Measurements from ENCODE around the gene CRAMP1. TPM values are rescaled to one million over a fixed set of nuclear protein-coding genes. Genes with fewer than 3 reads are reported as not detected.

Gene CRAMP1
- total and polyA plus RNA-seq, 12 donors = 3.2 to 13.8 (median 10.5) TPM

- H3K9me3 ChIP-seq = no peaks in the 10 kb centered on the region
- TF ChIP-seq CTCF (IDR thresholded peaks at IDR 0.05) = no peak
- H3K4me1 ChIP-seq = no peaks in the 10 kb centered on the region
- intact Hi-C loops (cut with DNase I) = no loop called here
- WGBS, 2 donors = 94 to 97% methylated on average over 12 of the region's 12 CpGs
- no peak overlapping the region for H3K4me3 ChIP-seq
- ATAC-seq (peak in 1 of 8 donors; percentile 15), DNase-seq (no peak)
- H3K27ac ChIP-seq = no peak overlapping the region
- H3K27me3 ChIP-seq = no peaks in the 10 kb centered on the region
- peaks cover 0 to 94% (median 40%) of the 10 kb centered on the region in 9 donors for H3K36me3 ChIP-seq
These were observed 39.2 kb downstream of the CRAMP1 start for GRCh38 chr16:1651094-1651973.

- WGBS, 2 donors = 94 to 100% methylated on average over 1 of the region's 1 CpG
- Histone ChIP-seq H3K4me1 (peaks cover 0 to 5% (median 0%) of the 10 kb centered on the region in 9 donors), H3K27ac (no peak overlapping the region), H3K36me3 (peaks cover 0 to 94% (median 45%) of the 10 kb centered on the region in 9 donors), H3K4me3 (no peak overlapping the region), H3K27me3 (no peaks in the 10 kb centered on the region), H3K9me3 (no peaks in the 10 kb centered on the region)
- TF ChIP-seq CTCF (IDR thresholded peaks at IDR 0.05) = no peak
- ATAC-seq (peak in 2 of 8 donors; percentile 3 to 7), DNase-seq (no peak)
- intact Hi-C loops (cut with DNase I) = no loop called here
These were observed 39.8 kb downstream of the CRAMP1 start for GRCh38 chr16:1651974-1652312.

- DNase-seq (no peak), ATAC-seq (no peak)
- Histone ChIP-seq H3K27ac (no peak overlapping the region), H3K9me3 (no peaks in the 10 kb centered on the region), H3K4me1 (peaks cover 0 to 15% (median 6%) of the 10 kb centered on the region in 9 donors), H3K36me3 (peaks cover 0 to 94% (median 41%) of the 10 kb centered on the region in 9 donors), H3K27me3 (no peaks in the 10 kb centered on the region), H3K4me3 (no peak overlapping the region)
- intact Hi-C loops (cut with DNase I) = no loop called here
- no peak for TF ChIP-seq CTCF (IDR thresholded peaks at IDR 0.05)
- WGBS, 2 donors = 95% methylated on average over 15 of the region's 15 CpGs
These were observed 40.9 kb downstream of the CRAMP1 start for GRCh38 chr16:1653023-1653422.

- no peak for TF ChIP-seq CTCF (IDR thresholded peaks at IDR 0.05)
- intact Hi-C loops (cut with DNase I) = no loop called here
- Histone ChIP-seq H3K27ac (no peak overlapping the region), H3K27me3 (no peaks in the 10 kb centered on the region), H3K36me3 (peaks cover 0 to 98% (median 39%) of the 10 kb centered on the region in 9 donors), H3K4me1 (peaks cover 0 to 19% (median 6%) of the 10 kb centered on the region in 9 donors), H3K4me3 (no peak overlapping the region), H3K9me3 (no peaks in the 10 kb centered on the region)
- 82 to 89% methylated on average over 32 of the region's 32 CpGs for WGBS, 2 donors
- ATAC-seq (no peak), DNase-seq (no peak)
These were observed 42.5 kb downstream of the CRAMP1 start for GRCh38 chr16:1654505-1655268.

Data from heart right ventricle (tissue), 16 donors.